Measurements from ENCODE around the gene ARHGAP26.
"Not testable (repeated sequence)": the region's sequence is repeated elsewhere in the genome, so short reads cannot be mapped to it uniquely, and the experiment has no call there.

Gene ARHGAP26

GRCh38 chr5:142952229-142952628 lies 182.1 kb downstream of the ARHGAP26 start:
- no peaks in the 10 kb centered on the region for H3K36me3 ChIP-seq (ENCODE audit: insufficient read depth, low read length)
- H3K9me3 ChIP-seq (ENCODE audit: low read length) = no peaks in the 10 kb centered on the region

GRCh38 chr5:142952871-142953270 lies 182.7 kb downstream of the ARHGAP26 start:
- H3K36me3 ChIP-seq (ENCODE audit: insufficient read depth, low read length); H2AFZ ChIP-seq (ENCODE audit: low read depth, low read length); H3K4me1 ChIP-seq (ENCODE audit: insufficient read depth, low read length); H3K9me3 ChIP-seq (ENCODE audit: low read length); H3K27me3 ChIP-seq (ENCODE audit: insufficient read depth, low read length); H3K4me3 ChIP-seq (ENCODE audit: low read length): not testable (repeated sequence)

More at GRCh38 chr5:142952229-142952628, 182.1 kb downstream of the ARHGAP26 start:
- Histone ChIP-seq H2AFZ (ENCODE audit: low read depth, low read length) (no peak overlapping the region), H3K4me1 (ENCODE audit: insufficient read depth, low read length) (no peaks in the 10 kb centered on the region), H3K4me3 (ENCODE audit: low read length) (no peak overlapping the region), H3K27me3 (ENCODE audit: insufficient read depth, low read length) (no peaks in the 10 kb centered on the region)

DNA sequence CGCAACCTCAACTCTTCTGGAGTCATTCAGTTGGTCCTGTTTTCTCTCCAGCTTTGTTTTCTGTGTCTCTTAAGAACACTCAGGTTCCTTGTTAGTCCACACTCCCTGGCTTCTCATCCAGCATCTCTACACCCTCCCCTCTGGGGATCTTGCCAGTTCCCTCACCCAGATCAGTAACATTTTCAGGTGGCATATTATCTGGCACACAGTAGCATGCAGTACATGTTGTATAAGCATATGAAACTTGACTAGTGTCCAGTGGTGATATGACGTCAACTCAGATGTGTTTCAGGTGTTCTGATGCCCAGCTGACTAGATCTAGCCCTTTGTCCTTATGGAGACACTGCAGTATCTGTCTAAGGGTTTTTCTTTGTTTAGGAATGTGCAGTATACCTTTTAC lies 184.3 kb downstream of the ARHGAP26 start:
- no peak overlapping the region for H3K4me3 ChIP-seq (ENCODE audit: low read length)
- H3K27me3 ChIP-seq (ENCODE audit: insufficient read depth, low read length) = no peaks in the 10 kb centered on the region

GRCh38 chr5:142955628-142956027 lies 185.5 kb downstream of the ARHGAP26 start:
- Histone ChIP-seq H3K4me3 (ENCODE audit: low read length) (no peak overlapping the region), H2AFZ (ENCODE audit: low read depth, low read length) (no peak overlapping the region), H3K4me1 (ENCODE audit: insufficient read depth, low read length) (no peaks in the 10 kb centered on the region), H3K9me3 (ENCODE audit: low read length) (no peaks in the 10 kb centered on the region), H3K27me3 (ENCODE audit: insufficient read depth, low read length) (no peaks in the 10 kb centered on the region), H3K36me3 (ENCODE audit: insufficient read depth, low read length) (no peaks in the 10 kb centered on the region)

More for the DNA sequence above, 184.3 kb downstream of the ARHGAP26 start:
- H3K36me3 ChIP-seq (ENCODE audit: insufficient read depth, low read length) = no peaks in the 10 kb centered on the region
- H2AFZ ChIP-seq (ENCODE audit: low read depth, low read length) = no peak overlapping the region
- no peaks in the 10 kb centered on the region for H3K9me3 ChIP-seq (ENCODE audit: low read length)
- no peaks in the 10 kb centered on the region for H3K4me1 ChIP-seq (ENCODE audit: insufficient read depth, low read length)

DNA sequence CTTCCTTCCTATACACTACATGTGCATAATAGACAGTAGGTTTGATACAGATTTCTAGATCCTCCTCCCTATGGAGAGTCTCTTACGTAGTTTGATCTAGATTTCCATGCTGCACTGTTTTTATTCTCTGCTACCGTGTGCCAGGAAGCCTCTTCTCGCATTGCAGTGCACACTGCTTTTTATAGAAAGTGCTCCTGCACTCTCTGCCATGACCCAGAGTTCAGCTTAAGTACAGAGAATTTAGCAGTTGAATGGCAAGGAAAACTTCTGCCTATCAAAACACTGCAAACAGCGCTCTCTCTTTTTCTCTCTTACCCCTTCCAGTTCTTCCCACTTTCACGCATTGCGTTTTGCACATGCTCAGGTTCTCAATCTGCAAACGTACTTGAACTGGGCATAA lies 187.4 kb downstream of the ARHGAP26 start:
- Histone ChIP-seq H3K36me3 (ENCODE audit: insufficient read depth, low read length) (no peaks in the 10 kb centered on the region), H3K4me1 (ENCODE audit: insufficient read depth, low read length) (no peaks in the 10 kb centered on the region), H3K27me3 (ENCODE audit: insufficient read depth, low read length) (no peaks in the 10 kb centered on the region), H2AFZ (ENCODE audit: low read depth, low read length) (no peak overlapping the region), H3K9me3 (ENCODE audit: low read length) (no peaks in the 10 kb centered on the region), H3K4me3 (ENCODE audit: low read length) (no peak overlapping the region)

DNA sequence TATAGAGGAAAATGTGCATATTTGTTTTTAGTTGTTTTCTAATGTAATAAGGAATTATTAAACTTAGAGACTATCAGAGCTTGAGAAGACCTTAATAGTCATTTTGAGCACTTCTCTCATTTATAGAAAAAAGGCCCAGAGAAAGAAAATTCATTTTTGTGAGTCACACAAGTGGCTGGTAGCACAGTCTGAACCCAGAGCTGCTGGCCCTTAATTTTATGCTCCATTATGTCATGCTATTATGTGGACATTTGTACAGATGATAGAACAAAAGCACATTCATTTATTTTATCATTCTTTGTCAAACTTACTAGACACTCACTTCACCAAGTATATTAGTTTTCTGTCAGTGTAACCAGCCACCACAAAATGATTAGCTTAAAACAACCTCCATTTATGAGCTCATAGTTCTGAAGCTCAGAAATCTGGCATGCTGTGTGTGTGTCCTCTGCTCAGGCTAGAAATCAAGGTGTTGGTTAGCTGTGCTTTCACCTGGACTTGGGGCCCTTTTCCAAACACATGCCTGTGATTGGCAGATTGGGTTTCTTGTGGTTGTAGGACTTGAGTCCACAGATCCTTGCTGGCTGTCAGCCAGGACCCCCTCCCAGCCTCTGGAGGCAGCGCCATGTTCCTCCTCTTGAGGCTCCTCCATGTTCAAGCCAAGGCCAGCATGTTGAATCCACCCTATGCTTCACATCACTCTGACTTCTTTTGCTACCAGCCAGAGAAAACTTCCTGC lies 188.9 kb downstream of the ARHGAP26 start:
- H3K36me3 ChIP-seq (ENCODE audit: insufficient read depth, low read length) = no peaks in the 10 kb centered on the region
- no peaks in the 10 kb centered on the region for H3K4me1 ChIP-seq (ENCODE audit: insufficient read depth, low read length)
- H3K4me3 ChIP-seq (ENCODE audit: low read length) = no peak overlapping the region
- H3K9me3 ChIP-seq (ENCODE audit: low read length) = no peaks in the 10 kb centered on the region
- H2AFZ ChIP-seq (ENCODE audit: low read depth, low read length) = no peak overlapping the region
- no peaks in the 10 kb centered on the region for H3K27me3 ChIP-seq (ENCODE audit: insufficient read depth, low read length)

GRCh38 chr5:142959683-142960657 lies 189.8 kb downstream of the ARHGAP26 start:
- no peaks in the 10 kb centered on the region for H3K4me1 ChIP-seq (ENCODE audit: insufficient read depth, low read length)

DNA sequence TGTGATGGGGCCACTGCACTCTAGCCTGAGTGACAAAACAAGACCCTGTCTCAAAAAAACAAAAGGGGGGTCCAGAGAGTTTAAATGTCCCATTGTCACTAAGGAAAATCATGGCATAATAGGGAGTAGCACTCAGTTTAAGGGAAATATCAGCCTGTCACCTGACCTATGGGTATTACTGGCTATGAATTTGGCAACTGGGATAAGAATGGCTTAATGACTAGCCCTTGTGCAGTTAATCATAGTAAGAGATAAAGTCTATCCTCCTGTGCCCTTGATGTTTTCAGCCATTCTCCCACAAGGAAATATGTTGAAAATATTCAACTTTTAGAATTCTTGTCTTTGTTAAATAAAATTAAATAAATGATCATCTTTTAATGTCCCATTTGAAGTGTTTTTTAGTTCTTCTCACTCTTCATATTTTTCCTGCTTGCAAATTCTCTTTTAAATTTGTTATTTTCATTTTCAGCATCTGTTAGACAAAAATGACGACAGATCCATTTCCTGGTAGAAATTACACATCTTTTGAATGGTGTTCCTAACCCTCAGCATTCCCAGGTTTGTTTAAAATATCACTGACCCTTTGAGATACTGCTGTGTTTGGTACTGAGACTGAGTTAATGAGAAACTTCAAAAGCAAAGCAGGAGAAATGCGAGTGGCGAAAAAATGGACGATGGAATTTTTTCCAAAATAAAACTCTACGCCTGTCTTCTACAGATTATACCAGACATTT lies 191.4 kb downstream of the ARHGAP26 start:
- Histone ChIP-seq H3K36me3 (ENCODE audit: insufficient read depth, low read length) (no peaks in the 10 kb centered on the region), H3K4me3 (ENCODE audit: low read length) (no peak overlapping the region), H3K4me1 (ENCODE audit: insufficient read depth, low read length) (no peaks in the 10 kb centered on the region), H3K27me3 (ENCODE audit: insufficient read depth, low read length) (no peaks in the 10 kb centered on the region), H2AFZ (ENCODE audit: low read depth, low read length) (no peak overlapping the region), H3K9me3 (ENCODE audit: low read length) (no peaks in the 10 kb centered on the region)

More at GRCh38 chr5:142959683-142960657, 189.8 kb downstream of the ARHGAP26 start:
- no peaks in the 10 kb centered on the region for H3K27me3 ChIP-seq (ENCODE audit: insufficient read depth, low read length)
- H3K36me3 ChIP-seq (ENCODE audit: insufficient read depth, low read length) = no peaks in the 10 kb centered on the region
- H2AFZ ChIP-seq (ENCODE audit: low read depth, low read length) = no peak overlapping the region
- no peak overlapping the region for H3K4me3 ChIP-seq (ENCODE audit: low read length)
- no peaks in the 10 kb centered on the region for H3K9me3 ChIP-seq (ENCODE audit: low read length)

DNA sequence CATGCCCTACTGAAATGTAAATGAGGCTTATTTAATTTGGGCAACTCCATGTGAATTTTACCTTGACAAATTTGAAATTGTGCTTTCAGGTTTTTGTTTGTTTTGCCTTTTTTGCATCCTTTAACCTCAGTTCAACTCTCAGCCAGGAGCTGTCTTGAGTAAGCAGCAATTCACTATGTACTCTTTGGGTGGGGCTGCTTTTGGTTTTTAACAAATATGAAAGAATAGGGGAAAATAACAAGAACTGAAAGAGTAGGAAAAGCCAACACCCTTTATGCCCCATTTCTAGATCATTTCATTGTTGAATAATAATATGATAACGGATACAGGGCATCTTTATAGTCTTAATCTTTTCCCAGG lies 192.0 kb downstream of the ARHGAP26 start:
- Histone ChIP-seq H2AFZ (ENCODE audit: low read depth, low read length) (no peak overlapping the region), H3K27me3 (ENCODE audit: insufficient read depth, low read length) (no peaks in the 10 kb centered on the region), H3K4me1 (ENCODE audit: insufficient read depth, low read length) (no peaks in the 10 kb centered on the region), H3K9me3 (ENCODE audit: low read length) (no peaks in the 10 kb centered on the region), H3K4me3 (ENCODE audit: low read length) (no peak overlapping the region), H3K36me3 (ENCODE audit: insufficient read depth, low read length) (no peaks in the 10 kb centered on the region)

GRCh38 chr5:142965258-142966120 lies 195.3 kb downstream of the ARHGAP26 start:
- not testable (repeated sequence) for H3K27me3 ChIP-seq (ENCODE audit: insufficient read depth, low read length); H2AFZ ChIP-seq (ENCODE audit: low read depth, low read length); H3K36me3 ChIP-seq (ENCODE audit: insufficient read depth, low read length); H3K9me3 ChIP-seq (ENCODE audit: low read length); H3K4me1 ChIP-seq (ENCODE audit: insufficient read depth, low read length); H3K4me3 ChIP-seq (ENCODE audit: low read length)

DNA sequence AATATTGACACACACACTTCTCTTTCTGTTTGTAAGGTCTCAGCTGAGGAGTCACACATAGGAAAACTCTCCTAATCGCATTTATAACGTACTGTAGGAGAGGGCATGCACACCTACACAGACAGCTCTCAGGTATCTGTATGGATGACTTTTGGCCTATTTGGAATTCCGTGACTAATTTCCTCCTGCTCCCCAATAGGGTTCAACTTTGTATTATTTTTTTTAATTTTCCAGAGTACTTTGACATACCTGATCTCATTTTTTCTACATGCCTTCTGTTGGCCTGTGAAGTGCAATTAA lies 195.9 kb downstream of the ARHGAP26 start:
- H3K9me3 ChIP-seq (ENCODE audit: low read length) = no peaks in the 10 kb centered on the region
- H3K36me3 ChIP-seq (ENCODE audit: insufficient read depth, low read length) = no peaks in the 10 kb centered on the region
- H3K4me3 ChIP-seq (ENCODE audit: low read length) = no peak overlapping the region
- H3K27me3 ChIP-seq (ENCODE audit: insufficient read depth, low read length) = no peaks in the 10 kb centered on the region
- H3K4me1 ChIP-seq (ENCODE audit: insufficient read depth, low read length) = no peaks in the 10 kb centered on the region
- no peak overlapping the region for H2AFZ ChIP-seq (ENCODE audit: low read depth, low read length)

- H3K4me3 ChIP-seq (ENCODE audit: low read length) = no peak overlapping the region
- H3K4me1 ChIP-seq (ENCODE audit: insufficient read depth, low read length) = no peaks in the 10 kb centered on the region
- H3K36me3 ChIP-seq (ENCODE audit: insufficient read depth, low read length) = no peaks in the 10 kb centered on the region
- H3K9me3 ChIP-seq (ENCODE audit: low read length) = no peaks in the 10 kb centered on the region
- H3K27me3 ChIP-seq (ENCODE audit: insufficient read depth, low read length) = no peaks in the 10 kb centered on the region
- H2AFZ ChIP-seq (ENCODE audit: low read depth, low read length) = no peak overlapping the region
These were observed 199.0 kb downstream of the ARHGAP26 start for GRCh38 chr5:142969186-142969585.
